Lower leg skin (tissue), 4 donors: ENCODE measurements around the gene GALNS. TPM values are rescaled to one million over a fixed set of nuclear protein-coding genes. Genes with fewer than 3 reads are reported as not detected.

Experiments
- DNase-seq, 2 donors: peaks; one replicate each; pipeline ENCODE4 v3.0.0-alpha.2; 2019; ENCODE audit warnings: low spot score in 2 of 2
- H3K4me3 ChIP-seq: fragments of 200-600 bp; sonication (generic); 2 replicates; pipeline ENCODE4 v1.5.1; 2017; ENCODE audit warnings: mild to moderate bottlenecking, low read depth; ENCODE audit not compliant: poor library complexity, severe bottlenecking
- CTCF ChIP-seq, 3 donors: fragments of 450-650 bp; IDR thresholded peaks; one replicate each; pipeline ENCODE4 v1.5.1; 2016; ENCODE audit warnings: antibody characterized with exemption in 3 of 3, mild to moderate bottlenecking in 3 of 3, moderate library complexity in 2 of 3
- POLR2A ChIP-seq, 2 donors: fragments of 450-650 bp; IDR thresholded peaks; one replicate each; pipeline ENCODE4 v1.6.1; 2016 to 2017; ENCODE audit warnings: antibody characterized with exemption in 2 of 2, mild to moderate bottlenecking in 1 of 2, moderate library complexity in 1 of 2
- WGBS, 2 donors: methylation state at CpG; one replicate each; pipeline ENCODE4 v1.1.5; 2018; 5-methylcytosine and 5-hydroxymethylcytosine counted together
- intact Hi-C: fragments of 100-400 bp; cut with DNase I; formaldehyde crosslinking; loops from one replicate; pipeline ENCODE4 v1.15.0; 2023; ENCODE audit warnings: low total_unique reads
- total RNA-seq, 4 donors: library from RNA; depleted of rRNA; stranded (reverse); fragments of >200 nt; gene quantifications; one replicate each; pipeline ENCODE4 v1.1.0, GENCODE V29; 2016

Gene GALNS
- total RNA-seq, 4 donors from 2014 or later = 17.3 to 45.6 (median 37.3) TPM

GRCh38 chr16:88864521-88864920 is 7.8 kb upstream of the GALNS start:
- TF ChIP-seq CTCF (IDR thresholded peaks at IDR 0.05) (no peak), POLR2A (IDR thresholded peaks at IDR 0.05) (no peak)
- DNase-seq = no peak
- intact Hi-C loops = no loop called here
- 85 to 100% methylated on average over 4 to 7 of the region's 18 CpGs for WGBS, 2 donors
- no peak overlapping the region for H3K4me3 ChIP-seq

GRCh38 chr16:88864099-88864498 is 7.4 kb upstream of the GALNS start:
- intact Hi-C loops = no loop called here
- no peak overlapping the region for H3K4me3 ChIP-seq
- DNase-seq = no peak
- WGBS, 2 donors = 73 to 95% methylated on average over 8 to 10 of the region's 15 CpGs
- TF ChIP-seq CTCF (IDR thresholded peaks at IDR 0.05) (no peak), POLR2A (IDR thresholded peaks at IDR 0.05) (no peak)

- no peak for TF ChIP-seq POLR2A (IDR thresholded peaks at IDR 0.05)
- no peak for TF ChIP-seq CTCF (IDR thresholded peaks at IDR 0.05)
- no peak for DNase-seq
- intact Hi-C loops = no loop called here
- no peak overlapping the region for H3K4me3 ChIP-seq
- WGBS, 2 donors = 79 to 83% methylated on average over 13 of the region's 13 CpGs
Observed at GRCh38 chr16:88863426-88863825, 6.7 kb upstream of the GALNS start.

GRCh38 chr16:88862968-88863367 is 6.2 kb upstream of the GALNS start:
- TF ChIP-seq POLR2A (IDR thresholded peaks at IDR 0.05) (no peak), CTCF (IDR thresholded peaks at IDR 0.05) (no peak)
- intact Hi-C loops = no loop called here
- no peak overlapping the region for H3K4me3 ChIP-seq
- WGBS, 2 donors = 90 to 92% methylated on average over 25 of the region's 25 CpGs
- DNase-seq = no peak

GRCh38 chr16:88861359-88861758 is 4.6 kb upstream of the GALNS start:
- no peak overlapping the region for H3K4me3 ChIP-seq
- no peak for TF ChIP-seq CTCF (IDR thresholded peaks at IDR 0.05)
- TF ChIP-seq POLR2A (IDR thresholded peaks at IDR 0.05) = no peak
- no peak for DNase-seq
- 98 to 99% methylated on average over 13 to 17 of the region's 19 CpGs for WGBS, 2 donors
- intact Hi-C loops = no loop called here

- H3K4me3 ChIP-seq = no peak overlapping the region
- TF ChIP-seq POLR2A (IDR thresholded peaks at IDR 0.05) (no peak), CTCF (IDR thresholded peaks at IDR 0.05) (no peak)
- no peak for DNase-seq
- intact Hi-C loops = loop anchor here (5.0 kb wide), 1 partner anchor 1297 kb away; no protein-coding TSS in a partner anchor
- 90 to 92% methylated on average over 20 of the region's 20 CpGs for WGBS, 2 donors
Observed at GRCh38 chr16:88859381-88860091, 2.8 kb upstream of the GALNS start.
